ENCODE data around the gene SNX11. TPM values are rescaled to one million over a fixed set of nuclear protein-coding genes. Genes with fewer than 3 reads are reported as not detected.

SNX11 gene
- total RNA-seq, 4 donors from 2014 or later, result 0.77 to 20.6 (median 14.8) TPM

DNA sequence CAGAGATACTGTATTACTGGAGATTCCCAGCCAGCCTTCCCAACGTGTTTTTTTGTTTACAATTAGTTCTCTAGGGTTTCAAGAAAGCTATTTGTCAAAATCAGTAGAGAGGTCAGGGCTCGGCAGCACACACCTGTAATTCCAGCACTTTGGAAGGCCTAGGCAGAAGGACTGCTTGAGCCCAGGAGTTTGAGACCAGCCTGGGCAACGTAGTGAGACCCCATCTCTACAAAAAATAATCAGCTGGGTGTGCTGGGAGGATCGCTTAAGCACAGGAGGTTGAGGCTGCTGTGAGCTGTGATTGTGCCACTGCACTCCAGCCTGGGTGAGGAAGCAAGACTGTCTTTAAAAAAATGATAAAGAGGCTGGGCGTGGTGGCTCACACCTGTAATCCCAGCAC lies 25.7 kb upstream of the SNX11 start:
- Histone ChIP-seq H3K9me3 (no peaks in the 10 kb centered on the region), H3K36me3 (no peaks in the 10 kb centered on the region), H3K4me1 (no peaks in the 10 kb centered on the region), H3K4me3 (no peak overlapping the region), H3K27me3 (no peaks in the 10 kb centered on the region), H3K27ac (no peak overlapping the region)
- intact Hi-C loops (cut with DNase I; ENCODE audit: low total_unique reads), result no loop called here
- DNase-seq, result no peak
- TF ChIP-seq POLR2A (IDR thresholded peaks at IDR 0.05), result no peak
- no peak for TF ChIP-seq CTCF (IDR thresholded peaks at IDR 0.05)

DNA sequence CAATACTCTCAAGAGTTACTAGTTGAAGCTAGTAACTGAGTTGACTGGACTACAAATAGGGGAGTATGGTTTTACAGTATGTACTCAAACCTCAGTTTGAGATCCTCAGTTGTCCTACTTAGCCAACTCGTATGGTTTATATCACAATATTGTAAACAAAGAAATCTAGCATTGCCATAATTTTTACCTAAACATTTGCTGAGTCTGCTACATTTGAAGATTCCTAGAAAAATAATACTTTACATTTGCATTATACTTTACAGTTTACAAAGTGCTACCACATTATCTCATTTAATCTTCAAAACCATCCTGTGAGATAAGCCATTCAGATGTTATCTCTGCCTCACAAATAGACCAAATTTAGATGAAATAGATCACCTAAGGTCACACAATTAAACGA lies 22.6 kb upstream of the SNX11 start:
- DNase-seq, result no peak
- TF ChIP-seq POLR2A (IDR thresholded peaks at IDR 0.05) (no peak), CTCF (IDR thresholded peaks at IDR 0.05) (no peak)
- Histone ChIP-seq H3K27ac (no peak overlapping the region), H3K27me3 (no peaks in the 10 kb centered on the region), H3K4me3 (no peak overlapping the region), H3K36me3 (no peaks in the 10 kb centered on the region), H3K4me1 (no peaks in the 10 kb centered on the region), H3K9me3 (no peaks in the 10 kb centered on the region)
- intact Hi-C loops (cut with DNase I; ENCODE audit: low total_unique reads), result no loop called here

DNA sequence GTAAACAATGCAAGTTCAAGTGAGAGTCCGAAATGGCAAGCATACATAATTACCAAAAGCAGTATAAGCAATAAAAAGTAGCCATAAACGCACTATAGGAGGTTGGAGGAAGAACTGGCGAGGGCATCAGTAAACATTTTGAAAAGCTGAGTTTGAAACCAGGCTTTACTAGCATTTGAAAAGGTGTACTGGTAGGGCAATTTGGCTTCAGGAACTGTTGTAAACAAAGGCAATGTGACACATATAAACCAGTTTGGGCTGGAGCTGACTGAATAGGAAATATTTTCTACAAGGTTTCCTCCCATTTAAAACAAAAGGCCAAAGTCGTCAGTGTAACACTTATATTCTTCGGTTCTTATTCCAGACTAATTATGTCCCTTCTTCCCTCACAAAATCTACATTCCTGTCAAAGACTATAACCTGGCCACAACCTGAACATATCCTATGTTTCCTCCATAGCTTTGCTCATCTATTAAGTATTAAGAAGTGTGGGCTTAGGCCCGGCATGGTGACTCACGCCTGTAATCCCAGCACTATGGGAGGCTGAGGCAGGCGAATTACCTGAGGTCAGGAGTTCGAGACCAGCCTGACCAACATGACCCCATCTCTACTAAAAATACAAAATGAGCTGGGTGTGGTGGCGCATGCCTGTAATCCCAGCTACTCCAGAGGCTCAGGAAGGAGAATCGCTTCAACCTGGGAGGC lies 14.1 kb upstream of the SNX11 start:
- no peaks in the 10 kb centered on the region for H3K36me3 ChIP-seq
- no peak for DNase-seq
- H3K27me3 ChIP-seq, result no peaks in the 10 kb centered on the region
- intact Hi-C loops (cut with DNase I; ENCODE audit: low total_unique reads), result no loop called here
- no peaks in the 10 kb centered on the region for H3K4me1 ChIP-seq
- no peak for TF ChIP-seq POLR2A (IDR thresholded peaks at IDR 0.05)
- TF ChIP-seq CTCF (IDR thresholded peaks at IDR 0.05), result no peak
- H3K27ac ChIP-seq, result no peak overlapping the region
- no peaks in the 10 kb centered on the region for H3K9me3 ChIP-seq
- no peak overlapping the region for H3K4me3 ChIP-seq

DNA sequence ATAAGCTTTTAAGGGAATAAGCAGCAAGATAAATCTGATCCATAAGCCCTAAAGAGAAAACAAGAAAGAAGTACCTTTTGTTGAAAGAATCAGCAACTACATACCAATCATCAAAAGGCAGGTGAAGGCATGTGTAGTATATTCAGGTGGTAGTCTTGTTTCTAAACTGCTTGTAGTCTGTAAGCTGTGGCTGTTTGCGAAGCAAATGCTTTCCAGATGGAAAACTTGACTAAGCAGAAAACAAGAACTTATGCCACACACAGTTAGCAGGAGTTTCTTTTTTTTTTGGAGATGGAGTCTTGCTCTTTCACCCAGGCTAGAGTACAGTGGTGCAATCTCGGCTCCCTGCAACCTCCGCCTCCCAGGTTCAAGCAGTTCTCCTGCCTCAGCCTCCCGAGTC lies 12.0 kb upstream of the SNX11 start:
- Histone ChIP-seq H3K4me3 (no peak overlapping the region), H3K27ac (no peak overlapping the region), H3K9me3 (no peaks in the 10 kb centered on the region), H3K4me1 (no peaks in the 10 kb centered on the region), H3K36me3 (no peaks in the 10 kb centered on the region), H3K27me3 (no peaks in the 10 kb centered on the region)
- intact Hi-C loops (cut with DNase I; ENCODE audit: low total_unique reads), result no loop called here
- no peak for DNase-seq
- TF ChIP-seq CTCF (IDR thresholded peaks at IDR 0.05) (no peak), POLR2A (IDR thresholded peaks at IDR 0.05) (no peak)

DNA sequence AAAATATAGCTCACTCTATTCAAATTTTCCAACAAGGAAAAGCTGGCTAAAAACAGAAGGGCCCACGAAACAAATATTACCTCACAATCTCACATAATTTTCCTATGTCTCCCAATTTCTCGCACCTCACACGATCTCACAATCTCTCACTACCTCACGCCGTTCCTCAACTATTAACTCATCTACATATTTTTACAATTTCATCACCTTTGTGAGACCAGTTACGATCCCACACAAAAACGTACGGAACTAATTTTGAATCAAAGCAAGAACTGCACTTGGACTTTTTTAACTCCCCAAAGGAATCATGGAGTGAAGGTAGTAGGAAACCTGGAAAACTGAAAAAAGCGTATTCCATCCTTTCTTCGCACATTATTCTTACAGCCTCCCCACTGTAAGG lies 7.4 kb upstream of the SNX11 start:
- DNase-seq, result no peak
- intact Hi-C loops (cut with DNase I; ENCODE audit: low total_unique reads), result no loop called here
- peak overlapping the region; percentile 92 to 96 for H3K27ac ChIP-seq
- peak overlapping the region; percentile 93 to 97 for H3K4me3 ChIP-seq
- H3K36me3 ChIP-seq, result no peaks in the 10 kb centered on the region
- H3K4me1 ChIP-seq, result peaks cover 0 to 3% of the 10 kb centered on the region in 2 donors
- TF ChIP-seq CTCF (IDR thresholded peaks at IDR 0.05), result peak in 1 of 4 experiments; percentile 3
- TF ChIP-seq POLR2A (IDR thresholded peaks at IDR 0.05), result no peak
- no peaks in the 10 kb centered on the region for H3K27me3 ChIP-seq
- H3K9me3 ChIP-seq, result no peaks in the 10 kb centered on the region
